PC-3 (cell line): ENCODE data around the gene COQ3.

Experiments
- EZH2 ChIP-seq: fragments of 300-600 bp; sonication (generic); IDR thresholded peaks from one replicate; pipeline ENCODE4 v1.6.1; 2017; ENCODE audit warnings: antibody characterized with exemption, mild to moderate bottlenecking, low read length; ENCODE audit not compliant: unreplicated experiment
- EZH2phosphoT487 ChIP-seq: fragments of 300-600 bp; sonication (generic); IDR thresholded peaks from 2 replicates; pipeline ENCODE4 v1.6.1; 2018; ENCODE audit warnings: mild to moderate bottlenecking, antibody characterized with exemption, low read length, borderline replicate concordance
- TF ChIP-seq, protein P1 (sequence below): fragments of 300-600 bp; sonication (generic); conservative IDR thresholded peaks from 2 replicates; pipeline ENCODE4 v1.5.1; 2017; ENCODE audit warnings: antibody characterized with exemption, low read depth, mild to moderate bottlenecking, low read length

DNA sequence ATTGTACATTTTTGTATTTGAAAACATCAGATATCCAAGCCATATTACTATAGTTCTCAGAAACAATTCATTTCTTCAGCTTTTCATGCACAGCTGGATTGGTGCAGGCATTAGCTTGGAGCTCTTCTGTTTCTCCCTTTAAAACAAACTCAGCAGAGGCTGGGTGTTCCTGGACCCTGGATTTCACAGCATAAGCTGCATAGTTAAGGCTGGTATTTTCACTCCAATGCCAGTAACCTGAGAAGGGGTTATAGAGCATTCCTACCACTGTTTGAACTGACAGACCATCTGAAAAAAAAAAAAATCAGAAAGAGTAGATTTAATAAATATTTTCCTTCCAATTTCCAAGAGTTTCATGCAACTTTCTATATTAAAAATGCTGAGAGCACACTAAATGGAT lies 24.5 kb downstream of the COQ3 start:
- TF ChIP-seq EZH2 (no peak), EZH2phosphoT487 (no peak)
- TF ChIP-seq, protein P1, sequence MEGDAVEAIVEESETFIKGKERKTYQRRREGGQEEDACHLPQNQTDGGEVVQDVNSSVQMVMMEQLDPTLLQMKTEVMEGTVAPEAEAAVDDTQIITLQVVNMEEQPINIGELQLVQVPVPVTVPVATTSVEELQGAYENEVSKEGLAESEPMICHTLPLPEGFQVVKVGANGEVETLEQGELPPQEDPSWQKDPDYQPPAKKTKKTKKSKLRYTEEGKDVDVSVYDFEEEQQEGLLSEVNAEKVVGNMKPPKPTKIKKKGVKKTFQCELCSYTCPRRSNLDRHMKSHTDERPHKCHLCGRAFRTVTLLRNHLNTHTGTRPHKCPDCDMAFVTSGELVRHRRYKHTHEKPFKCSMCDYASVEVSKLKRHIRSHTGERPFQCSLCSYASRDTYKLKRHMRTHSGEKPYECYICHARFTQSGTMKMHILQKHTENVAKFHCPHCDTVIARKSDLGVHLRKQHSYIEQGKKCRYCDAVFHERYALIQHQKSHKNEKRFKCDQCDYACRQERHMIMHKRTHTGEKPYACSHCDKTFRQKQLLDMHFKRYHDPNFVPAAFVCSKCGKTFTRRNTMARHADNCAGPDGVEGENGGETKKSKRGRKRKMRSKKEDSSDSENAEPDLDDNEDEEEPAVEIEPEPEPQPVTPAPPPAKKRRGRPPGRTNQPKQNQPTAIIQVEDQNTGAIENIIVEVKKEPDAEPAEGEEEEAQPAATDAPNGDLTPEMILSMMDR, result no peak
